Thymus (tissue), 11 donors: Measurements from ENCODE around the gene UBASH3B. TPM values are rescaled to one million over a fixed set of nuclear protein-coding genes. Genes with fewer than 3 reads are reported as not detected.
A peak's percentile ranks its signal among the peaks of the same experiment; 100 is the strongest.

Source experiments
- DNase-seq, 9 donors: peaks; one replicate each; pipeline ENCODE4 v3.0.0-alpha.2; 2013; ENCODE audit warnings: low spot score in 9 of 9, low read depth in 6 of 9, missing footprints in 1 of 9
- H3K27ac ChIP-seq, 2 donors: one replicate each; pipeline ENCODE4 v1.5.1; 2013; ENCODE audit warnings: control low read depth in 1 of 2, low read depth in 1 of 2, low read length in 1 of 2, mild to moderate bottlenecking in 1 of 2, moderate library complexity in 1 of 2
- H3K27me3 ChIP-seq, 2 donors: one replicate each; pipeline ENCODE4 v1.5.1; 2013; ENCODE audit warnings: low read length in 1 of 2; ENCODE audit not compliant: control insufficient read depth in 2 of 2, insufficient read depth in 1 of 2
- H3K36me3 ChIP-seq, 2 donors: one replicate each; pipeline ENCODE4 v1.5.1; 2013; ENCODE audit warnings: low read length in 1 of 2, mild to moderate bottlenecking in 1 of 2, moderate library complexity in 1 of 2; ENCODE audit not compliant: control insufficient read depth in 2 of 2, insufficient read depth in 2 of 2
- H3K4me1 ChIP-seq, 2 donors: one replicate each; pipeline ENCODE4 v1.5.1; 2013; ENCODE audit warnings: low read length in 2 of 2; ENCODE audit not compliant: control insufficient read depth in 2 of 2, insufficient read depth in 2 of 2
- H3K4me3 ChIP-seq, 2 donors: one replicate each; pipeline ENCODE4 v1.5.1; 2013; ENCODE audit warnings: low read length in 2 of 2, control low read depth in 1 of 2, mild to moderate bottlenecking in 1 of 2
- H3K9me3 ChIP-seq, 2 donors: one replicate each; pipeline ENCODE4 v1.5.1; 2013; ENCODE audit warnings: low read length in 1 of 2, mild to moderate bottlenecking in 1 of 2; ENCODE audit not compliant: control insufficient read depth in 2 of 2, insufficient read depth in 1 of 2
- WGBS: extraction: QIAGEN DNeasy Blood & Tissue Kit; methylation state at CpG from one replicate; pipeline ENCODE4 v1.1.7; 2013; 5-methylcytosine and 5-hydroxymethylcytosine counted together
- polyA plus RNA-seq: library from polyadenylated mRNA; stranded (reverse); fragments of 200-250 nt; gene quantifications from one replicate; pipeline ENCODE4 v1.2.3, GENCODE V29; 2013
- total RNA-seq: library from RNA; stranded (reverse); fragments of 120-200 nt; gene quantifications from one replicate; pipeline ENCODE4 v1.2.4, GENCODE V29; 2013
- donor health status: healthy.

Gene UBASH3B
- total and polyA plus RNA-seq, 2 donors = 11.2 to 14.8 TPM

DNA sequence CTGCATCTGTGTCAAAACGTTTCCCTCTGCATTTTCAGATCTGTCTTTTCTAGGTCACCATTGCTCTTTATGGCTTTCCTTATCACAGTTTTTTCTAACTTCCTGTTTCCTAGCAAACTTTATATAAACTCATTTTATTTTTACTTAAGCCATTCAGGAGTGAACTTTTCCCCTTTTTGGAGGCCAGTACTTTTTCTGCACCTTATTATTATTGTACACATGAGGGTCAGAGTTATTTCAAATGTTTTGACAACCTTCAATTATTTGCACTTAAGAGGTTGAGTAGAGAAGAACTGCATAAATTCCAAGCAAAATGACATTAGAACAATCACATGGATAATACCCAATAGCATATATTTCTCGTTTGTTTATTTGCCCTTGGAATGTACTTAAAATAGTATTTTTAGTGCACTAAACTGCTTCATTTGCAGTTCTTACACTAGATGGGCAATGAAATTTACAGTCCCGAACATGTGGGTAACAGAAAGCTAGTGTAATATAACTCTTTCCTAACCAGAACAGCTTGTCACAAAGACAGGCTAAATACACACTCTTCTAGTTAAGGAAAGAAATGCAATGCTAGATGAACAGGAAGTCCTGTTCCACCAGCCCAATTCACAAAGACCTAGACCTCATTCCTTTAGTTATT lies 79.5 kb downstream of the UBASH3B start:
- 53% methylated on average over 3 of the region's 3 CpGs for WGBS
- Histone ChIP-seq H3K36me3 (peaks cover 0 to 3% of the 10 kb centered on the region in 2 donors), H3K27me3 (no peaks in the 10 kb centered on the region), H3K27ac (peak overlapping the region; percentile 71 to 89), H3K9me3 (no peaks in the 10 kb centered on the region), H3K4me3 (no peak overlapping the region), H3K4me1 (peaks cover 55 to 71% of the 10 kb centered on the region in 2 donors)
- no peak for DNase-seq

DNA sequence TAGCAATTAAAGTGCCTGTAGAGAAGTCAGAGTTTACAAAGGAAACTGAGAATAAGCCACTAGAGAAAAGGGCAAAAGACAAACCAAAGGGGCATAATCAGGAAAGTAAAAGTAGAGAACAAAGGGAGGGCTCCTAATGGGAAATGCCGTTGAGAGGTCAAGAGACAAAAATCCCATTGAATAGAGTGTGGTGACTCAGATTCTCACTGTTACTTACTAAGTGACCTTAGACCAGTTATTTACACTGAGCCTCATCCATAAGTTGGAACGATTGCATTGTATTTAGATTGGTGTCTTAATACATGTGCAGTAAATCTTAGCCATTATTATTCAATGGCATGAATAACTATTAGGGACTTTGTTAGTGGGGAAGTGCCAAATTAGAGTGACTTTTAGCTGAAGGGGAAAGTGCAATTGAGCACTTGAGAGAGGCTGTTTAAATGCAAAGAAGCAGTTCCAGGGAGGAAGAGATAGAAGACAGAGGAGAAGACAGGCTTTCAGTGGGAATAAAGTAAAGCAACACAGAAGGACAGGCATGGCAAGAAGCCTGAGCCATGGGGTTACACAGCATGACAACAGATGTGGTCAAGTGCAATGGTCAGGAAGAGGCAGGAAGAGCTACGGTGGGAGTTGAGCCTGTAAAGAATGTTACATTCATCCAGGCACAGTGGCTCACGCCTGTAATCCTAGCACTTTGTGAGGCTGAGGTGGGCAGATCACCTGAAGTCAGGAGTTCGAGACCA lies 82.6 kb downstream of the UBASH3B start:
- Histone ChIP-seq H3K4me3 (no peak overlapping the region), H3K4me1 (peaks cover 61 to 70% of the 10 kb centered on the region in 2 donors), H3K36me3 (no peaks in the 10 kb centered on the region), H3K27me3 (no peaks in the 10 kb centered on the region), H3K9me3 (no peaks in the 10 kb centered on the region), H3K27ac (peak overlapping the region in 1 of 2 donors; percentile 12)
- 95% methylated on average over 5 of the region's 5 CpGs for WGBS
- DNase-seq = no peak

DNA sequence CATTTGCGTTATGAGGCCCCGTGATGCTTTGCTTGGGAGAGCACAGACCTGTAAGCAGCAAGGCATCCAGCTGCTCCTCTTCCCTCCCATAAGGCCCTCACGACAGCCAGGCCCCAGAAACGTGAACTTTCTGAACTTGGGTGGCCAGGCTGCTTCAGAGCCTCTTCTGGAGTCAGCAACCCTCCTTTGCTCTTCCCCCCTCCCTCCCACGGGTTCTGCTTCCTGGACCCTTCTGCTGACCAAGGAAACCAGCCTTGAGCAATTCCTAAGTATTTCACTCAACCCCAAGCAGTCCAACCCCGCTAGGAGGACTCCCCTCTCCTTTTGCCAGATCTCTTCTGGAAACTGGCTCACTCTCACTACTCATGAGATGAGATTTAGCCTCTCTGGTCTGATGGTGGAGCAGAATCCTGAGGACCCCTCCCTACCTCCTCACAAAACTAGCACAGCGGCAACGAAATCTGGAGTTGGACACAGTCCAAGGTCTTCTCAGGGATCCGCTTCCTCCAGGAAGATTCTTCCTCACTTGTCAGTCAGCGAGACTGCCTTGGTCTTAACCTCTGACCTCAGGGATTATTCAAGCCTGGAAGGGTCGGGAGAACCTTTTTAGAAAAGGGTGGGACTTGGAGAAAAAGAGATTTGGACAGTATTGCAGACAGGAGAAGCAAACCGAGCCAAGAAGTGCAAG lies 86.2 kb downstream of the UBASH3B start:
- H3K4me1 ChIP-seq = peaks cover 64 to 76% of the 10 kb centered on the region in 2 donors
- H3K27ac ChIP-seq = peak overlapping the region; percentile 98 to 99
- no peaks in the 10 kb centered on the region for H3K36me3 ChIP-seq
- H3K9me3 ChIP-seq = peaks cover 0 to 3% of the 10 kb centered on the region in 2 donors
- 75% methylated on average over 12 of the region's 12 CpGs for WGBS
- H3K27me3 ChIP-seq = no peaks in the 10 kb centered on the region
- no peak for DNase-seq
- H3K4me3 ChIP-seq = no peak overlapping the region

DNA sequence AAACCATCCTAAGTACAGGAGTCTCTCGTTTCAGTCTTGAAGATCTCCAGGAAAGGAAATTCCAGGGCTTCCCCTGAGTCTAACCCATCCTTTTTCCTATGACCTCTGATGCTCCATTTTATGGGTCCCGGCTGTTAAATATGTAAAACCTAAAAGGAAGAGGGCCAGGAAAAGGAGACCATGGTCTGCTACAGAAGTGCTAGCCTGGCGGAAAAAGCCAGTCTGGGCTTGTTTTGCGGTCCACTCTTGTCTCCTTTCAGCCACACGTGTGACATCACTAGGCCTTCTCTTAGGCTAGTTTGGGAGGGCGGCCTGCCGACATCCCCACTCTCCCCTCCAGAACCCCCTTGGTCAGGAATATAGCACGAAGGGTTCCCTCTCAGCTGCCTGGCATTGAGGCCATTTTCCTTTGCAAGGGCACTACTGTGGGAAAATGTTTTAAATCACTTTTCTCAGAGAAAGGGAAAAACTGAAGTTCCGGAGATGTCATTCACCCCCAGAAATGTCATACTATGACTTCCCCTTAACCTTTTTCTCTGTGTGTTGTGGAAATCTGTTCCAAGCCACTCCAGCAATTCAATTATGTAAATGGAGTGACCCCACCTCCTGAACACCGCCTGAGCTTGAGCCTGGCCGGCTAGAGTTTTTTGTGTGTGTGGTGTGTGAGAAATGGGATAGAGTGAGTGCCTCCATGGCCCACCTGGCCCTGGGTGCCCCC lies 86.9 kb downstream of the UBASH3B start:
- no peaks in the 10 kb centered on the region for H3K27me3 ChIP-seq
- peaks cover 69 to 77% of the 10 kb centered on the region in 2 donors for H3K4me1 ChIP-seq
- no peaks in the 10 kb centered on the region for H3K36me3 ChIP-seq
- H3K4me3 ChIP-seq = no peak overlapping the region
- no peak for DNase-seq
- H3K27ac ChIP-seq = peak overlapping the region; percentile 98 to 99
- H3K9me3 ChIP-seq = peaks cover 0 to 3% of the 10 kb centered on the region in 2 donors
- WGBS = 88% methylated on average over 11 of the region's 11 CpGs

DNA sequence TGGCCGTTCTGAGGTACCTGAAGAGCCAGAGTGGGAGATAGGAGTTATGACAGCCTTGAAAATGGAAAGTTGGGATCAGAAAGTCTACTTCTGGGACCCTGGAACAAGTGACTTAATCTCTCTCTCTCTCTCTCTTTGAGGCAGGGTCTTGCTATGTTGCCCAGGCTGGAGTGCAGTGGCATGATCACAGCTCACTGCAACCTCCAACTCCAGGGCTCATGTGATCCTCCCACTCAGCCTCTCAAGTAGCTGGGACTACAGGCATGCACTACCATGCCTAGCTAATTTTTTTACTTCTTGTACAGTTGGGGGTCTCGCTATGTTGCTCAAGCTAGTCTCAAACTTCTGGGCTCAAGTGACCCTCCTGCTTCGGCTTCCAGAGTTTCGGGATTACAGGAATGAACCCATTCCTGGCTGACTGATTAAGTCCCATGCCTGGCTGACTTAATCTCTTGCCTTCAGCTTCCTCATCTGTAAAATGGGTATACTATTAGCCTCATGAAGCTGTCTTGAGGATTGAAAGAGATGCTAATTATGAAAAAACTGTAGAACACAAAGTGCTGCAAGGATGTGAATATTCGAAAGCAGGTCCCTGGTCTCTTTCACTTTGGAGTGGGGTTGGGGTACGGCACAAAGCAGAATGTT lies 87.7 kb downstream of the UBASH3B start:
- H3K9me3 ChIP-seq = peaks cover 0 to 3% of the 10 kb centered on the region in 2 donors
- WGBS = 81% methylated on average over 6 of the region's 6 CpGs
- peak overlapping the region; percentile 1 to 32 for H3K4me3 ChIP-seq
- H3K4me1 ChIP-seq = peaks cover 65 to 84% of the 10 kb centered on the region in 2 donors
- H3K27ac ChIP-seq = peak overlapping the region; percentile 98 to 99
- DNase-seq = no peak
- H3K36me3 ChIP-seq = no peaks in the 10 kb centered on the region
- H3K27me3 ChIP-seq = no peaks in the 10 kb centered on the region

DNA sequence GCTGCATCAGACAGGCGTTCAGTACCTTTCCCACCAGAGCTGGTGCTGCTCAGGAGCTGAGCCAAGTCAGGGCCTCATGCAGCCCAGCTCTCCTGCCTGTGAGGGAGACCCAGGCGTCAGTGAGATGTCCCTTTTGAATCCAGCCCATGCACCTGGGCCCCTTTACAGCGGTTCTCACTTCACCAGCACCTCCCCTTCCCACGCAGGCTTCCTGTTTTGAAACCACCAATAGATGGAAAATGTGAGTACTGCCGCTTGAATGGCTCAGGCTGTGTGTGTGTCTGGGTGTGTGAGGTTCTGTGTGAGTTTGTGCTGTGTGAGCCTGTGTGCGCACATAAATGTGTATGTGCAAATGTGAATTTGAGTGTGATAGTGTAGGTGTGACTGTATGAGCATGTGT lies 88.4 kb downstream of the UBASH3B start:
- H3K36me3 ChIP-seq = no peaks in the 10 kb centered on the region
- H3K9me3 ChIP-seq = peaks cover 0 to 3% of the 10 kb centered on the region in 2 donors
- no peaks in the 10 kb centered on the region for H3K27me3 ChIP-seq
- peaks cover 69 to 89% of the 10 kb centered on the region in 2 donors for H3K4me1 ChIP-seq
- WGBS = 3% methylated on average over 6 of the region's 6 CpGs
- peak overlapping the region; percentile 1 to 32 for H3K4me3 ChIP-seq
- DNase-seq = peak; percentile 75 to 96 (median 87)
- H3K27ac ChIP-seq = peak overlapping the region; percentile 98 to 99

DNA sequence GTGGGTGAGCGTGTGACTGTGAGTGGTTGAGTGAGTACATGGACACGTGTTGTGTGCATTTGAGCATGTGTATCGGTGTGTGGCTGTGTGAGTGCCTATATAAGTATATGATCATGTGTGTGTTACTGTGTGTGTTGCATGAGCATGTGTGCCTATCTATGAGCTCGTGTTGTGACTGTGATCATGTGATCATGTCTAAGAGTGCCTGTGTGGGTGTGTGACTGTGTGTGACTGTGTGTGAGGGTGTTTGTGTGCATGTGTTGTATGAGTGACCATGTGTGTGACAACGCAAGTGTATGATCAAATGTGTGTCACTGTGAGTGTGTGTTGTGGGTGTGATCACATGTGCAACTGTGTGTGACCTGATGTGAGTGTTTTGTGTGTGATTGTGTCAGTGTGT lies 88.8 kb downstream of the UBASH3B start:
- H3K4me3 ChIP-seq = peak overlapping the region; percentile 1 to 32
- peak overlapping the region; percentile 98 to 99 for H3K27ac ChIP-seq

DNA sequence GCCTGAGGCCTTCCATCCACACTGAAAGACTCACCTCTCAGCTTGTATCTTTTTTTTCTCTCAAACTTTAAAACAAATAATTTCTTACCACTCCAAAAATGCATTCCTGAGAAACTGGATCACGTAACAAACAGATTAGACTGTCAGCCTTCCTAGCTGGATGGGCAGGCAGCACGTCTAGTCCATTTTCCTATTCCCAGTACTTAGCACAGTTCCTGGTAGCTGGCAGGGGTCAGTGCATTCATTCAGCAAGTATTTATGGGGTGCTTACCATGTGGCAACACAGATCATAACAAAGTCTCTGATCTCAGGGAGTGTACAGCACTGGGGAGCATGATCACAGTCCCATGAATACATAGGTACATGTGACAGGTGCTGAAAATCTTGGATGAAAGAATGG lies 89.6 kb downstream of the UBASH3B start:
- Histone ChIP-seq H3K4me1 (peaks cover 75 to 95% of the 10 kb centered on the region in 2 donors), H3K27me3 (no peaks in the 10 kb centered on the region), H3K36me3 (peaks cover 0 to 3% of the 10 kb centered on the region in 2 donors), H3K27ac (peak overlapping the region; percentile 98 to 99), H3K9me3 (peaks cover 0 to 3% of the 10 kb centered on the region in 2 donors), H3K4me3 (no peak overlapping the region)
- 92% methylated on average over 2 of the region's 2 CpGs for WGBS
- no peak for DNase-seq

More for the DNA sequence above, 88.8 kb downstream of the UBASH3B start:
- peak in 1 of 9 donors; percentile 38 for DNase-seq
- Histone ChIP-seq H3K27me3 (no peaks in the 10 kb centered on the region), H3K36me3 (peaks cover 0 to 2% of the 10 kb centered on the region in 2 donors), H3K9me3 (peaks cover 0 to 3% of the 10 kb centered on the region in 2 donors), H3K4me1 (peaks cover 73 to 93% of the 10 kb centered on the region in 2 donors)
- WGBS = 37% methylated on average over 5 of the region's 5 CpGs
